A204.1 (cell line): ENCODE results near the gene MIDN.

Source experiments
- FAIRE-seq: peaks from 2 replicates; lab custom pipeline; 2012; peaks lifted over from hg19 to GRCh38; lab: Jason Lieb, UNC

Gene MIDN

GRCh38 chr19:1220976-1221903, 27.1 kb upstream of the MIDN start:
- no peak for FAIRE-seq

GRCh38 chr19:1221904-1222255, 26.5 kb upstream of the MIDN start:
- no peak for FAIRE-seq

- no peak for FAIRE-seq
These were observed 26.0 kb upstream of the MIDN start for GRCh38 chr19:1222394-1222793.

GRCh38 chr19:1223018-1223855, 25.1 kb upstream of the MIDN start:
- FAIRE-seq = no peak

GRCh38 chr19:1224047-1224825, 24.1 kb upstream of the MIDN start:
- FAIRE-seq = no peak

GRCh38 chr19:1224847-1225246, 23.5 kb upstream of the MIDN start:
- no peak for FAIRE-seq

- FAIRE-seq = no peak
These were observed 22.8 kb upstream of the MIDN start for GRCh38 chr19:1225440-1226226.

GRCh38 chr19:1226227-1226518, 22.2 kb upstream of the MIDN start:
- no peak for FAIRE-seq

GRCh38 chr19:1226522-1227303, 21.7 kb upstream of the MIDN start:
- FAIRE-seq = no peak

GRCh38 chr19:1227304-1228054, 20.9 kb upstream of the MIDN start:
- FAIRE-seq = no peak

- FAIRE-seq = no peak
These were observed 20.0 kb upstream of the MIDN start for GRCh38 chr19:1228161-1228957.

GRCh38 chr19:1229056-1229923, 19.1 kb upstream of the MIDN start:
- no peak for FAIRE-seq

GRCh38 chr19:1229924-1230782, 18.2 kb upstream of the MIDN start:
- no peak for FAIRE-seq

- no peak for FAIRE-seq
These were observed 17.4 kb upstream of the MIDN start for GRCh38 chr19:1230783-1231489.

- FAIRE-seq = no peak
These were observed 16.4 kb upstream of the MIDN start for GRCh38 chr19:1231729-1232637.

GRCh38 chr19:1232652-1233072, 15.7 kb upstream of the MIDN start:
- no peak for FAIRE-seq
